ENCODE data around the gene KANK4.

Gene KANK4

GRCh38 chr1:62317021-62317768 is 2.0 kb downstream of the KANK4 start:
- ATAC-seq, result no peak
- TF ChIP-seq RARB (CRISPR knock-in tag; IDR thresholded peaks at IDR 0.05), result no peak
- no peak for TF ChIP-seq GLIS3 (CRISPR knock-in tag; IDR thresholded peaks at IDR 0.05)
- TF ChIP-seq CREB5 (CRISPR knock-in tag; IDR thresholded peaks at IDR 0.05; ENCODE audit: low read depth), result no peak
- TF ChIP-seq BACH2 (CRISPR knock-in tag; IDR thresholded peaks at IDR 0.05; ENCODE audit: borderline replicate concordance), result no peak
- TF ChIP-seq ESRRG (CRISPR knock-in tag; IDR thresholded peaks at IDR 0.05), result no peak
- no peak for TF ChIP-seq SNAI2 (CRISPR knock-in tag; IDR thresholded peaks at IDR 0.05)
- no peak for TF ChIP-seq POU6F1 (CRISPR knock-in tag; IDR thresholded peaks at IDR 0.05; ENCODE audit: borderline replicate concordance, low read depth)
- TF ChIP-seq ZFP3 (CRISPR knock-in tag; IDR thresholded peaks at IDR 0.05), result no peak
- no peak for TF ChIP-seq ARNTL (CRISPR knock-in tag; IDR thresholded peaks at IDR 0.05; ENCODE audit: borderline replicate concordance, low read depth)
- TF ChIP-seq TSHZ2 (CRISPR knock-in tag; IDR thresholded peaks at IDR 0.05), result no peak
- no peak for TF ChIP-seq ZC3H10 (CRISPR knock-in tag; IDR thresholded peaks at IDR 0.05)
- no peak for TF ChIP-seq ISL1 (CRISPR knock-in tag; IDR thresholded peaks at IDR 0.05)
- no peak for TF ChIP-seq TOX (CRISPR knock-in tag; IDR thresholded peaks at IDR 0.05; ENCODE audit: borderline replicate concordance)
- no peak for TF ChIP-seq OSR1 (CRISPR knock-in tag; IDR thresholded peaks at IDR 0.05)
- TF ChIP-seq ZNF565 (CRISPR knock-in tag; conservative IDR thresholded peaks at IDR 0.05; ENCODE audit: low read depth), result no peak

- TF ChIP-seq OSR1 (CRISPR knock-in tag; IDR thresholded peaks at IDR 0.05), result no peak
- TF ChIP-seq ZNF565 (CRISPR knock-in tag; conservative IDR thresholded peaks at IDR 0.05; ENCODE audit: low read depth), result no peak
- TF ChIP-seq POU6F1 (CRISPR knock-in tag; IDR thresholded peaks at IDR 0.05; ENCODE audit: borderline replicate concordance, low read depth), result no peak
- ATAC-seq, result no peak
These were observed 3.1 kb downstream of the KANK4 start for GRCh38 chr1:62316135-62316534.

- ATAC-seq, result no peak
- TF ChIP-seq ARNTL (CRISPR knock-in tag; IDR thresholded peaks at IDR 0.05; ENCODE audit: borderline replicate concordance, low read depth) (no peak), POU6F1 (CRISPR knock-in tag; IDR thresholded peaks at IDR 0.05; ENCODE audit: borderline replicate concordance, low read depth) (no peak), TSHZ2 (CRISPR knock-in tag; IDR thresholded peaks at IDR 0.05) (no peak), CREB5 (CRISPR knock-in tag; IDR thresholded peaks at IDR 0.05; ENCODE audit: low read depth) (no peak), BACH2 (CRISPR knock-in tag; IDR thresholded peaks at IDR 0.05; ENCODE audit: borderline replicate concordance) (no peak), PATZ1 (CRISPR knock-in tag; IDR thresholded peaks at IDR 0.05; ENCODE audit: borderline replicate concordance) (no peak), PPARA (CRISPR knock-in tag; IDR thresholded peaks at IDR 0.05; ENCODE audit: borderline replicate concordance) (no peak), TCF4 (CRISPR knock-in tag; IDR thresholded peaks at IDR 0.05; ENCODE audit: borderline replicate concordance) (no peak), TOX (CRISPR knock-in tag; IDR thresholded peaks at IDR 0.05; ENCODE audit: borderline replicate concordance) (no peak), ZNF8 (CRISPR knock-in tag; IDR thresholded peaks at IDR 0.05) (no peak), ESRRG (CRISPR knock-in tag; IDR thresholded peaks at IDR 0.05) (no peak), ZNF565 (CRISPR knock-in tag; conservative IDR thresholded peaks at IDR 0.05; ENCODE audit: low read depth) (no peak), ZFP3 (CRISPR knock-in tag; IDR thresholded peaks at IDR 0.05) (no peak), ZFP30 (CRISPR knock-in tag; IDR thresholded peaks at IDR 0.05) (no peak), ISL1 (CRISPR knock-in tag; IDR thresholded peaks at IDR 0.05) (no peak)
These were observed 3.8 kb downstream of the KANK4 start for GRCh38 chr1:62315387-62315786.
